Subcutaneous abdominal adipose tissue (tissue), 5 donors: ENCODE results near the gene CGB3.
"Not testable (repeated sequence)": the region's sequence is repeated elsewhere in the genome, so short reads cannot be mapped to it uniquely, and the experiment has no call there.

Source experiments
- H3K27ac ChIP-seq: one replicate; pipeline ENCODE4 v1.7.0; 2013; ENCODE audit warnings: low read depth, mild to moderate bottlenecking, inconsistent platforms, low read length, moderate library complexity
- H3K27me3 ChIP-seq, 5 donors: one replicate each; pipeline ENCODE4 v1.7.0; 2013; ENCODE audit warnings: low read length in 5 of 5, inconsistent platforms in 1 of 5; ENCODE audit not compliant: control insufficient read depth in 5 of 5, insufficient read depth in 4 of 5
- H3K36me3 ChIP-seq, 5 donors: one replicate each; pipeline ENCODE4 v1.7.0; 2013; ENCODE audit warnings: low read length in 5 of 5; ENCODE audit not compliant: control insufficient read depth in 5 of 5, insufficient read depth in 5 of 5
- H3K4me1 ChIP-seq, 5 donors: one replicate each; pipeline ENCODE4 v1.7.0; 2013; ENCODE audit warnings: low read length in 5 of 5, mild to moderate bottlenecking in 3 of 5, moderate library complexity in 1 of 5; ENCODE audit not compliant: control insufficient read depth in 5 of 5, insufficient read depth in 5 of 5
- H3K4me3 ChIP-seq, 5 donors: one replicate each; pipeline ENCODE4 v1.7.0; 2013; ENCODE audit warnings: low read length in 5 of 5, low read depth in 1 of 5
- H3K9ac ChIP-seq, 5 donors: one replicate each; pipeline ENCODE4 v1.7.0; 2013; ENCODE audit warnings: low read length in 5 of 5, mild to moderate bottlenecking in 4 of 5, moderate library complexity in 3 of 5
- H3K9me3 ChIP-seq, 5 donors: one replicate each; pipeline ENCODE4 v1.7.0; 2013; ENCODE audit warnings: low read length in 5 of 5; ENCODE audit not compliant: control insufficient read depth in 5 of 5
- donor health status: healthy.
- donor health status: healthy.
- donor health status: healthy.
- donor health status: healthy.
- donor health status: healthy.

CGB3 gene

GRCh38 chr19:49043548-49043947 is 19.4 kb upstream of the CGB3 start, which contains the start of gene CGB5:
Gene CGB5, plus strand, starts transcription at chr19:49043848. Its CDS starts 362 bp downstream, at chr19:49044210.
- H3K4me3 ChIP-seq, H3K27ac ChIP-seq, H3K4me1 ChIP-seq, H3K27me3 ChIP-seq, H3K9ac ChIP-seq, H3K36me3 ChIP-seq, H3K9me3 ChIP-seq: not testable (repeated sequence)

GRCh38 chr19:49042666-49043065 is 18.5 kb upstream of the CGB3 start:
- H3K27ac ChIP-seq, H3K9ac ChIP-seq, H3K36me3 ChIP-seq, H3K9me3 ChIP-seq, H3K27me3 ChIP-seq, H3K4me3 ChIP-seq, H3K4me1 ChIP-seq: not testable (repeated sequence)

DNA sequence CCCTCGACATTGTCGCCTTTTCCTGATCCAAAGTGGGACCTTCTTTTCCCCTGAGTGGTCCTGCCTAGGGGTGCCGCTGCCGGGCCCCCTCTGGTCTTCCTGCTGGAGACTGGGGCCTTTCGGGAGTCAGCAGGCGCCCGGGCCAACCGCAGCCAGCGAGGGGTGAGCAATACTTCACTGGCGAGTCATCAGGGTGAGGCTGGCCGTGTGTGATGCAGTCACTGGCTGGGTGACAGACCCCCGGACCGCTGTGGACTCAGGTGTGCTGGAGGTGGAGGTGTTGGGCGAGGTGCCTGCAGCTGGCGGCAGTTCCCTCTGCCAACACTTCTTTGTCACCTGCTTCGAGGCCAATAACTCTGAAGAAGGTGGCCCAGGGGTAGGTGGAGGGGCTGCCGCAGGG is 18.0 kb upstream of the CGB3 start:
- Histone ChIP-seq H3K27ac (no peak overlapping the region), H3K4me3 (no peak overlapping the region), H3K9ac (no peak overlapping the region), H3K4me1 (no peaks in the 10 kb centered on the region), H3K27me3 (no peaks in the 10 kb centered on the region), H3K36me3 (no peaks in the 10 kb centered on the region), H3K9me3 (no peaks in the 10 kb centered on the region)

GRCh38 chr19:49039736-49040135 is 15.6 kb upstream of the CGB3 start:
- H3K27me3 ChIP-seq, H3K27ac ChIP-seq, H3K9me3 ChIP-seq, H3K36me3 ChIP-seq, H3K4me3 ChIP-seq, H3K9ac ChIP-seq, H3K4me1 ChIP-seq: not testable (repeated sequence)

DNA sequence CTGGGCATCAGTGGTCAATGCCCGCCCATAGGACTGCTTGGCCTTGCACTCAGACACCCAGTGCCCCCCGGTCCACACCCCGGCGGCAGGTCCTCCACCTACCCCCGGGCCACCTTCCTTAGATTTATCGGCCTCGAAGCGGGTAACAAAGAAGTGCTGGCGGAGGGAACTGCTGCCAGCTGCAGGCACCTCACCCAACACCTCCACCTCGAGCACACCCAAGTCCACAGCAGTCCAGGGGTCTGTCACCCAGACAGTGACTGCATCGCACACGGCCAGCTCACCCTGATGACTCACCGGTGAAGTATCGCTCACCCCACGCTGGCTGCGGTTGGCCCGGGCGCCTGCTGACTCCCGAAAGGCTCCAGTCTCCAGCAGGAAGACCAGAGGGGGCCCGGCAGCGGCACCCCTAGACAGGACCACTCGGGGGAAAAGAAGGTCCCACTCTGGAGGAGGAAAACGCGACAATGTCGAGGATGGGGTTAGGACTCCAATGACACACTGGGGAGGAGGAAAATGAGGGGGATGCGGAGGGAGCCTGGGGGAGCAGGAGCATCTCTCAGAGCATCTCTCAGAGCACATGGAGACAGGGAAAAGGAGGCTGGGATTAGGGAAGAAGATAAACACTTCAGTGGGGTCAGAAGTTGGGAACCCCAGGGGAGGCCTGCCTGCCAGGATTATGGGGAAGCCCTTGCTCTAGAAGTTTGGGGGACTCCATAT is 14.6 kb upstream of the CGB3 start:
- H3K27ac ChIP-seq, H3K9ac ChIP-seq, H3K4me3 ChIP-seq, H3K36me3 ChIP-seq, H3K4me1 ChIP-seq, H3K27me3 ChIP-seq, H3K9me3 ChIP-seq: not testable (repeated sequence)

DNA sequence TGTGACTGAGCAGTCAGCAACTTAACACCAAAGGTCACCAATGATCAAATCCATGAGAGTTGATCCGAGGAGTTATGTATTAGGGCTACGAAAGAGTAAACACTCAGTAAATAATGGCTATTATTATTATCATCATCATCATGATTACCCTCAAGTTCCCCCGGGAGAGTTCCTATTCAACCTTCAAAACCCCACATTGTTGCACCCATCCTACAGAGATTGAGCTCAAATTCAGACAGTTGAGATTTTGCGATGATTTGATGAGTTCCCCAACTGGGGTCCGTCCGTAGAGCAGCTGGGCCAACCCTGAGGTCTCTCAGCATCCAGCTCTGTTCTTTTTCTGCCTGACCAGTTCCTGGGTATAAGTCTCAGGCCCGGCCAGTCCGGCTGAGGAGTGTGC is 14.0 kb upstream of the CGB3 start:
- H3K9me3 ChIP-seq, H3K4me3 ChIP-seq, H3K27me3 ChIP-seq, H3K9ac ChIP-seq, H3K4me1 ChIP-seq, H3K36me3 ChIP-seq, H3K27ac ChIP-seq: not testable (repeated sequence)

DNA sequence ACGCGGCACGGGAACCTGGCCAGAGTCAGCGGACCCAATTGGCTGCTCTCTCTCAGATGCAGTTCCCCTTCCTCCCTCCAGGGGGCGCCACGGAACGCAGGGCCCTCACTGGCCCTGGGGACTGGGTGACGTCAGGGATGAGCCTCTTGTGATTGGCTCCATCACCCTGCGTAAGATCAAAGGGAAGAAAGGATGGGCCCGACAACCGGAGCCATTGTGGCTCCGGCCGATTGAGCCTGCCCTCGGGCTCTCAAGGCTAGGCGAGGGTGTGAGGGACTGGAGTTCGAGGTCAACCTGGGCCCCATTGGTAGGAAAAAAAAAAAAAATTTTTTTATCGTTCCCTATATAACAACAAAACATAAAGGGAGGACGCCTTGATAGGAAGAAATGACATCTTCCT is 12.7 kb upstream of the CGB3 start, which contains the start of gene CGB1:
Gene CGB1, minus strand, starts transcription at position 81 of the 400 bp plus-strand sequence. CDS start 184 bp downstream, outside the sequence.
- H3K9ac ChIP-seq, H3K27me3 ChIP-seq, H3K4me1 ChIP-seq, H3K27ac ChIP-seq, H3K4me3 ChIP-seq, H3K36me3 ChIP-seq, H3K9me3 ChIP-seq: not testable (repeated sequence)

DNA sequence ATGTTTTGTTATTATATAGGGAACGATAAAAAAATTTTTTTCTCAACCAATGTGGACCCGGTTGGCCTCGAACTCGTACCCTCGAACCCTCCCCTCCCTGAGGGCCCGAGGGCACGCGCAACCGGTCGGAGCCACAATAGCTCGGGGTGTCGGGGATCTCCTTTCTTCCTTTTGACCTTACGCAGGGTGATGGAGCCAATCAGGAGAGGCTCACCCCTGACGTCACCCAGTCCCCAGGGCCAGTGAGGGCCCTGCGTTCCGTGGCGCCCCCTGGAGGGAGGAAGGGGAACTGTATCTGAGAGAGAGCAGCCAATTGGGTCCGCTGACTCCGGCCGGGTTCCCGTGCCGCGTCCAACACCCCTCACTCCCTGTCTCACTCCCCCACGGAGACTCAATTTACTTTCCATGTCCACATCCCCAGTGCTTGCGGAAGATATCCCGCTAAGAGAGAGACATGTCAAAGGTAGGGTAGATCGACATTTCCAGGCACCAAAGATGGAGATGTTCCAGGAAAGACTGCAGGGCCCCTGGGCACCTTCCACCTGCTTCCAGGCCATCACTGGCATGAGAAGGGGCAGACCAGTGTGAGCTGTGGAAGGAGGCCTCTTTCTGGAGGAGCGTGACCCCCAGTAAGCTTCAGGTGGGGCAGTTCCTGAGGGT is 7.6 kb upstream of the CGB3 start, which contains the start of gene CGB2:
Gene CGB2, plus strand, starts transcription at position 249 of the 660 bp plus-strand sequence. Its CDS starts 206 bp downstream, at position 455.
- not testable (repeated sequence) for H3K36me3 ChIP-seq, H3K9ac ChIP-seq, H3K4me1 ChIP-seq, H3K4me3 ChIP-seq, H3K27ac ChIP-seq, H3K27me3 ChIP-seq, H3K9me3 ChIP-seq

- H3K4me1 ChIP-seq, H3K9me3 ChIP-seq, H3K27me3 ChIP-seq, H3K9ac ChIP-seq, H3K27ac ChIP-seq, H3K36me3 ChIP-seq, H3K4me3 ChIP-seq: not testable (repeated sequence)
These were observed 6.2 kb upstream of the CGB3 start for GRCh38 chr19:49030323-49030722.

GRCh38 chr19:49029749-49030148 is 5.6 kb upstream of the CGB3 start:
- H3K9me3 ChIP-seq, H3K9ac ChIP-seq, H3K4me3 ChIP-seq, H3K27me3 ChIP-seq, H3K36me3 ChIP-seq, H3K27ac ChIP-seq, H3K4me1 ChIP-seq: not testable (repeated sequence)
